Kasumi-1 (cell line): ENCODE data around the gene VPS13A.
"Not testable (repeated sequence)": the region's sequence is repeated elsewhere in the genome, so short reads cannot be mapped to it uniquely, and the experiment has no call there.

Source experiments
- DNase-seq, 2 experiments: peaks; one replicate each; lab custom pipeline; 2025; lab: John Stamatoyannopoulos, UW

VPS13A gene

GRCh38 chr9:77183581-77183980, 6.2 kb downstream of the VPS13A start:
- no peak for DNase-seq

- no peak for DNase-seq
Measured at GRCh38 chr9:77188242-77188641, 10.9 kb downstream of the VPS13A start.

GRCh38 chr9:77194423-77194822, 17.1 kb downstream of the VPS13A start:
- DNase-seq = no peak

- DNase-seq = no peak
Measured at GRCh38 chr9:77210116-77210515, 32.8 kb downstream of the VPS13A start.

- no peak for DNase-seq
Measured at GRCh38 chr9:77211561-77211960, 34.2 kb downstream of the VPS13A start.

- DNase-seq = no peak
Measured at GRCh38 chr9:77212801-77213200, 35.5 kb downstream of the VPS13A start.

- peak; percentile 34 to 71 for DNase-seq
Measured at GRCh38 chr9:77215874-77216273, 38.5 kb downstream of the VPS13A start.

GRCh38 chr9:77218612-77219011, 41.3 kb downstream of the VPS13A start:
- DNase-seq = no peak

- DNase-seq = no peak
Measured at GRCh38 chr9:77221431-77221830, 44.1 kb downstream of the VPS13A start.

GRCh38 chr9:77224746-77225312, 47.5 kb downstream of the VPS13A start:
- DNase-seq = no peak

GRCh38 chr9:77236693-77237092, 59.4 kb downstream of the VPS13A start:
- DNase-seq = no peak

- no peak for DNase-seq
Measured at GRCh38 chr9:77237896-77238295, 60.6 kb downstream of the VPS13A start.

- DNase-seq = no peak
Measured at GRCh38 chr9:77251050-77251449, 73.7 kb downstream of the VPS13A start.

- no peak for DNase-seq
Measured at GRCh38 chr9:77257275-77257674, 79.9 kb downstream of the VPS13A start.

- no peak for DNase-seq
Measured at GRCh38 chr9:77261605-77262004, 84.3 kb downstream of the VPS13A start.

- not testable (repeated sequence) for DNase-seq
Measured at GRCh38 chr9:77267762-77268161, 90.4 kb downstream of the VPS13A start.

GRCh38 chr9:77271023-77271690, 93.8 kb downstream of the VPS13A start:
- DNase-seq = no peak

- DNase-seq = no peak
Measured at GRCh38 chr9:77276799-77277198, 99.5 kb downstream of the VPS13A start.

GRCh38 chr9:77277719-77278118, 100.4 kb downstream of the VPS13A start:
- no peak for DNase-seq

- no peak for DNase-seq
Measured at GRCh38 chr9:77283991-77284390, 106.7 kb downstream of the VPS13A start.

- DNase-seq = no peak
Measured at GRCh38 chr9:77284616-77285015, 107.3 kb downstream of the VPS13A start.

- no peak for DNase-seq
Measured at GRCh38 chr9:77290373-77290772, 113.0 kb downstream of the VPS13A start.

GRCh38 chr9:77291714-77292113, 114.4 kb downstream of the VPS13A start:
- DNase-seq = peak; percentile 57 to 68

- DNase-seq = no peak
Measured at GRCh38 chr9:77293949-77294348, 116.6 kb downstream of the VPS13A start.
